Thoracic aorta (tissue), 2 donors: ENCODE results near the gene TTLL8. TPM values are rescaled to one million over a fixed set of nuclear protein-coding genes. Genes with fewer than 3 reads are reported as not detected.

Experiments used
- ATAC-seq: fragments of 150-250 bp; one replicate; pipeline ENCODE4 v1.8.0; 2017; ENCODE audit warnings: low read depth; ENCODE audit not compliant: insufficient number of reproducible peaks, low FRiP score
- DNase-seq: peaks from one replicate; pipeline ENCODE4 v3.0.0-alpha.2; 2020; ENCODE audit warnings: low spot score
- H3K27ac ChIP-seq, 2 donors: fragments of 200-600 bp; sonication (generic); 1 replicate in 1 of 2; 2 replicates in 1 of 2; pipeline ENCODE4 v1.5.1; 2016; ENCODE audit warnings: mild to moderate bottlenecking in 2 of 2, moderate library complexity in 2 of 2
- H3K27me3 ChIP-seq: fragments of 200-600 bp; sonication (generic); replicated peaks from 2 replicates; pipeline ENCODE4 v1.6.0; 2016; ENCODE audit warnings: mild to moderate bottlenecking; ENCODE audit not compliant: insufficient read depth
- H3K36me3 ChIP-seq: fragments of 200-600 bp; sonication (generic); one replicate; pipeline ENCODE4 v1.5.1; 2016
- H3K4me1 ChIP-seq, 2 donors: fragments of 200-600 bp; sonication (generic); 1 replicate in 1 of 2; 2 replicates in 1 of 2; pipeline versions ENCODE4 v1.5.1 to v1.6.0; 2016; ENCODE audit warnings: low read depth in 2 of 2, mild to moderate bottlenecking in 1 of 2; ENCODE audit not compliant: control insufficient read depth in 1 of 2
- H3K4me3 ChIP-seq: fragments of 200-600 bp; sonication (generic); 2 replicates; pipeline ENCODE4 v1.5.1; 2016; ENCODE audit warnings: mild to moderate bottlenecking
- H3K9me3 ChIP-seq: fragments of 200-600 bp; sonication (generic); 2 replicates; pipeline ENCODE4 v1.5.1; 2016
- total RNA-seq, 2 donors: library from RNA; depleted of rRNA; stranded (reverse); fragments of >200 nt; gene quantifications; one replicate each; pipeline versions ENCODE4 v1.1.0 to v1.2.3, GENCODE V29; 2016
- TF ChIP-seq, protein P1 (sequence below): fragments of 200-600 bp; sonication (generic); IDR thresholded peaks from one replicate; pipeline ENCODE4 v1.5.1; 2019; ENCODE audit warnings: antibody characterized with exemption

TTLL8 gene
- total RNA-seq, 2 donors from 2014 or later = not detected

DNA sequence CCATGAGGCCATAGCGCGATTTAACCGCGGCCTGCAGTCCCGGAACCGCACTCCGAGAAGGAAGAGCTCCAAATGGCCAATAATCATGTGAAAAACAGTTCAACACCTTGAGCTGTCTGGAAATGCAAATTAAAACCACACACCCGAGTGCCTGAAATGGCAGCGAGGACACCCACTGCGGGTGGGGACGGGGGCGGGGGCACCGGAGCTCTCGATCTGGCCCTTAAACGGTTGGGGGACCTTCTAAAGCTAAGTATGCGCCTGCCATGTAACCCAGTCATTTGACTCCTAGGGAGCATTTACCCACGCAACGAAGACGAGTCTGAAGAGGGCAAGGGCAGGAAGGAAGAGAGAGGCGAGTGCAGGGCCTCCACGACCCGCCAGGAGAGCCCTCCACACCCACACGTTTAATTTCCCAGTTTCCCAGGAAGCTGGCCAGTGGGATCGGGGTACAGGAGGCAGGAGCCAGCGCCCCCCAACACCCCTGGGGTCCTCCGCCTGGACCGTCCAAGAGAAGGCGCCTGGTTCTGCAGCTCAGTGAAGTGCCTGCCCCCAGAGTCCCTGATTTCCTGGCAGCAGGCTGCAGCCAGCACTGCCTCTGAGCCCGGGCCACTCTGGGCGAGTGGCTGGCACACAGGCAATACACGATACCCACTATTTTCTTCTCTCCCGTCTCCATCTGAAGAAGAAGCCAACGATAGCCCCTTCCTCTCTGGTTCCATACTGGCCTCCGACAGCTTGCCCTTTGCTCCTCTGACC, 1.7 kb downstream of the TTLL8 start:
- Histone ChIP-seq H3K4me1 (peaks cover 7 to 17% of the 10 kb centered on the region in 2 donors), H3K4me3 (no peak overlapping the region), H3K27ac (no peak overlapping the region), H3K36me3 (no peaks in the 10 kb centered on the region), H3K9me3 (peaks cover 4% of the 10 kb centered on the region), H3K27me3 (no peaks in the 10 kb centered on the region)
- ATAC-seq (no peak), DNase-seq (no peak)
- TF ChIP-seq, protein P1, sequence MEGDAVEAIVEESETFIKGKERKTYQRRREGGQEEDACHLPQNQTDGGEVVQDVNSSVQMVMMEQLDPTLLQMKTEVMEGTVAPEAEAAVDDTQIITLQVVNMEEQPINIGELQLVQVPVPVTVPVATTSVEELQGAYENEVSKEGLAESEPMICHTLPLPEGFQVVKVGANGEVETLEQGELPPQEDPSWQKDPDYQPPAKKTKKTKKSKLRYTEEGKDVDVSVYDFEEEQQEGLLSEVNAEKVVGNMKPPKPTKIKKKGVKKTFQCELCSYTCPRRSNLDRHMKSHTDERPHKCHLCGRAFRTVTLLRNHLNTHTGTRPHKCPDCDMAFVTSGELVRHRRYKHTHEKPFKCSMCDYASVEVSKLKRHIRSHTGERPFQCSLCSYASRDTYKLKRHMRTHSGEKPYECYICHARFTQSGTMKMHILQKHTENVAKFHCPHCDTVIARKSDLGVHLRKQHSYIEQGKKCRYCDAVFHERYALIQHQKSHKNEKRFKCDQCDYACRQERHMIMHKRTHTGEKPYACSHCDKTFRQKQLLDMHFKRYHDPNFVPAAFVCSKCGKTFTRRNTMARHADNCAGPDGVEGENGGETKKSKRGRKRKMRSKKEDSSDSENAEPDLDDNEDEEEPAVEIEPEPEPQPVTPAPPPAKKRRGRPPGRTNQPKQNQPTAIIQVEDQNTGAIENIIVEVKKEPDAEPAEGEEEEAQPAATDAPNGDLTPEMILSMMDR = no peak

DNA sequence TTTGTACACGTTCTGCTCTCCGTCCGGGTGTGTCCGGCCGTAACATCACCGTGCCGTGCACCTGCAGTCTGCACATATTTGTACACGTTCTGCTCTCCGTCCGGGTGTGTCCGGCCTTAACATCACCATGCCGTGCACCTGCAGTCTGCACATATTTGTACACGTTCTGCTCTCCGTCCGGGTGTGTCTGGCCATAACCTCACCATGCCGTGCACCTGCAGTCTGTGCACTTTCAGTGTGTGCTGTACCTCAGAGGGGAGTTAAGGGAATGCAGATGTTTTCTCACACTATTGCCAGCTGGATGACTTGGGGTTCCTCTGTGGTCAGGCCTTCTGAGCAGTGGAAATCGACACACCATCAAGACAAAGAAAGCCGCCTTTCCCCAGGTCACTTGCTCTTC, 4.2 kb downstream of the TTLL8 start:
- TF ChIP-seq, protein P1 = no peak
- no peak for ATAC-seq
- no peaks in the 10 kb centered on the region for H3K36me3 ChIP-seq
- H3K4me1 ChIP-seq = peaks cover 5% of the 10 kb centered on the region in 2 donors
- peaks cover 4% of the 10 kb centered on the region for H3K9me3 ChIP-seq
- H3K27ac ChIP-seq = no peak overlapping the region
- no peak for DNase-seq
- H3K4me3 ChIP-seq = no peak overlapping the region
- no peaks in the 10 kb centered on the region for H3K27me3 ChIP-seq

DNA sequence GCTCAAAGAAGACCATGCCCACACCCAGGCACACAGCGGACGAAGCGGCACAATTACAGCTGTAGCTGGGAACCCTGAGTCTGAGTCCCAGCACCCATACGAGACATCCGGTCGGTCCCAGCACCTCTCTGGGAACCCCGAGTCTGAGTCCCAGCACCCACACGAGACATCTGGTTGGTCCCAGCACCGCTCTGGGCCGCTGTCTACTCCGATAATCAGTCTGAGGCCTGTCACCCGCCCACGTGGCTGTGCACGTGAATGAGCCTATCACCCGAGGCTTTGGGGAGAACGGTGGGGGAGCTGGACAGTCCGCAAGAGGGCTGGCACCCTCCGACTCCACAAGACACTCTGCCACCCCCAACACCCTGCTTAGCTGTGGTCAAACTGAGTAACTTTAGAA, 6.2 kb downstream of the TTLL8 start:
- DNase-seq (no peak), ATAC-seq (no peak)
- Histone ChIP-seq H3K36me3 (no peaks in the 10 kb centered on the region), H3K9me3 (peaks cover 4% of the 10 kb centered on the region), H3K27me3 (no peaks in the 10 kb centered on the region), H3K4me3 (no peak overlapping the region), H3K4me1 (no peaks in the 10 kb centered on the region), H3K27ac (no peak overlapping the region)
- TF ChIP-seq, protein P1 = no peak

DNA sequence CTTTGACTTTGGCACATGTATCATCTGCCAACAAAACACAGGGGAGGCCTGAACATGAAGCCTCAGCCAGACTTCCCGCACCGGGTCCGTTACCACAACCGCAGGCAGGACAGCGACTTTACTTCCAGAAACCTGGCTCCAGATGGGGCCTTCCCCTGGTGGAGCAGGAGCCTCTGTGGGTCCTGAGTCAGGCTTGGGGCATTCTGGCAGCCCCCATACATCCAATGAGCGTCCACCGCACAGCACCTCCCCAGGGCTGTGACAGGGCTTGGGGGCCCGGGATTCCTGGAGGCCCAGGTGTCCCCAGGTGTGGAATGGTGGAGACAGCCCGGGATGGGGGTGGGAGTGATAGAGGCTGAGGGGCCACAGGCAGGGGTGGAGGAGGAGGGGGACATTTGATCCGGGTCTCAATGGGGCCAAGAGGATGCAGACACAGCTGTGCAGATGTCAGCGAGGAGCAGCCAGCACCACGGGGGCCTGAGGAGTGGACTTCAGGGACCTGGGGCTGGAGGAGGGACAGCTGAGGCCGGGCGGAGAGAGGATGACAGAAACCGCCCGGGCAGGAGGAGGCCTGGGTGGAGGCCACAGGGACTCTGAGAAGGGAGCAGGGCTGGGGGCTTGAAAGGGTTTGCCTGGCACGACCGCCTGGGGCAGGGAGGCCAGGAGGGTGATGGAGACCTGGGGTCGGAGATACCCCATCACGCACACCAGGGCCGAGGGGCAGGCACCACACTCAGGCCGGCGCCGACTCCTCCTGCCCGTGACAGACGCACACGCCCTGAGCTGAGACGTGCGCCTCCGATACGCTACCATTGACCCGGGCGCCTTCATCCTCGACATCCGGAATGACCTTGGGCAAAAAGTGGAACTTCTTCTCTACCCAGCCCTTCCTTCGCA, 8.6 kb downstream of the TTLL8 start:
- ATAC-seq (no peak), DNase-seq (no peak)
- Histone ChIP-seq H3K4me3 (no peak overlapping the region), H3K4me1 (no peaks in the 10 kb centered on the region), H3K9me3 (peaks cover 4% of the 10 kb centered on the region), H3K27me3 (no peaks in the 10 kb centered on the region), H3K27ac (no peak overlapping the region), H3K36me3 (no peaks in the 10 kb centered on the region)
- TF ChIP-seq, protein P1 = no peak

DNA sequence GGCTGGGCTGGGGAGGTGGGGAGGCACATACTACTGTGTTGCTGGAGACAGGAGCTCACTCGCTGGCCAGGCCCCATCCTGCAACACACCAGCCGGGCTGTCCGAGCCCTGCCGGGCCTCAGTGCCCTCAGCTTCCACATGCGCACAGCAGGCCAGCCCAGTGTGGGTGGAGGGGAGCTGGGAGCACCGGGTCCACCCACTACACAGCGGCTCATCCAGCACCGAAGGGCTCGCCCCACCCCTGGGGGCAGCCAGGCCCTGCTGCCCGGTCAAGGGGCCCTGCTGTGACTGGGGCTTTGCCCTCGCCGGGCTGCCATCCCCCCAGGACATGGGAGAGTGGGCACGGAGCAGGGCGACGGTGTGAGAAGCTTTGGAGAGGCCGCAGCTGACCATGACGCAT, 9.3 kb downstream of the TTLL8 start:
- no peaks in the 10 kb centered on the region for H3K36me3 ChIP-seq
- no peaks in the 10 kb centered on the region for H3K27me3 ChIP-seq
- ATAC-seq = no peak
- H3K4me3 ChIP-seq = no peak overlapping the region
- peaks cover 4% of the 10 kb centered on the region for H3K9me3 ChIP-seq
- H3K4me1 ChIP-seq = no peaks in the 10 kb centered on the region
- no peak for DNase-seq
- no peak overlapping the region for H3K27ac ChIP-seq
- TF ChIP-seq, protein P1 = no peak
